Naive thymus-derived CD4-positive, alpha-beta T cell (primary cell): ENCODE results near the gene SPARCL1. TPM values are rescaled to one million over a fixed set of nuclear protein-coding genes. Genes with fewer than 3 reads are reported as not detected.
"Not testable (repeated sequence)": the region's sequence is repeated elsewhere in the genome, so short reads cannot be mapped to it uniquely, and the experiment has no call there.

ENCODE experiments used
- ATAC-seq: fragments of 150-1000 bp; cut with Tn5 transposase; 2 replicates; pipeline ENCODE4 v1.10.0; 2021; ENCODE audit warnings: mild to moderate bottlenecking, moderate library complexity
- CTCF ChIA-PET: fragments of 350-600 bp; sonication (Branson Sonifier 250); formaldehyde crosslinking; loops from one replicate; lab custom pipeline; 2021; ENCODE audit warnings: antibody characterized with exemption; lab: Charles Lee
- POLR2A ChIA-PET: fragments of 350-600 bp; sonication (Branson Sonifier 250); formaldehyde crosslinking; loops from one replicate; lab custom pipeline; 2021; ENCODE audit warnings: antibody characterized with exemption, inconsistent platforms; lab: Charles Lee
- DNase-seq, 9 donors: peaks; one replicate each; pipeline versions ENCODE4 v3.0.0 to v3.0.0-alpha.2; 2020 to 2022; ENCODE audit warnings: mixed read lengths in 1 of 9
- H3K27ac ChIP-seq: one replicate; pipeline ENCODE4 v1.7.0; 2013; ENCODE audit warnings: mild to moderate bottlenecking, low read depth, low read length, moderate library complexity
- H3K27me3 ChIP-seq, 2 donors: one replicate each; pipeline ENCODE4 v1.7.0; 2013; ENCODE audit warnings: low read length in 2 of 2, mild to moderate bottlenecking in 2 of 2, moderate library complexity in 2 of 2; ENCODE audit not compliant: control insufficient read depth in 2 of 2, insufficient read depth in 2 of 2
- H3K36me3 ChIP-seq, 3 experiments: 1 replicate in 2 of 3; 2 replicates in 1 of 3; pipeline ENCODE4 v1.7.0; 2013; ENCODE audit warnings: low read length in 3 of 3, mild to moderate bottlenecking in 3 of 3, moderate library complexity in 1 of 3; ENCODE audit not compliant: insufficient read depth in 3 of 3, control insufficient read depth in 2 of 3
- H3K4me1 ChIP-seq, 2 donors: one replicate each; pipeline ENCODE4 v1.7.0; 2013; ENCODE audit warnings: low read length in 2 of 2, mild to moderate bottlenecking in 2 of 2, moderate library complexity in 1 of 2; ENCODE audit not compliant: control insufficient read depth in 2 of 2, insufficient read depth in 2 of 2
- H3K4me3 ChIP-seq: 2 replicates; pipeline ENCODE4 v1.7.0; 2013; ENCODE audit warnings: mild to moderate bottlenecking, low read length
- H3K9me3 ChIP-seq, 3 experiments: 1 replicate in 2 of 3; 2 replicates in 1 of 3; pipeline ENCODE4 v1.7.0; 2013; ENCODE audit warnings: low read length in 3 of 3; ENCODE audit not compliant: control insufficient read depth in 2 of 3
- H3K27ac Mint-ChIP-seq, 9 donors: one replicate each; pipeline ENCODE4 v1.8.0; 2020 to 2022; ENCODE audit warnings: mixed read lengths in 9 of 9, mild to moderate bottlenecking in 8 of 9, moderate library complexity in 5 of 9, inconsistent platforms in 2 of 9
- H3K27me3 Mint-ChIP-seq, 5 donors: one replicate each; pipeline ENCODE4 v1.8.0; 2021 to 2022; ENCODE audit warnings: mixed read lengths in 5 of 5, mild to moderate bottlenecking in 1 of 5
- H3K36me3 Mint-ChIP-seq, 5 donors: one replicate each; pipeline ENCODE4 v1.8.0; 2020 to 2022; ENCODE audit warnings: mixed read lengths in 5 of 5, mild to moderate bottlenecking in 3 of 5, inconsistent platforms in 1 of 5
- H3K4me1 Mint-ChIP-seq, 7 donors: one replicate each; pipeline ENCODE4 v1.8.0; 2020 to 2022; ENCODE audit warnings: mixed read lengths in 7 of 7, mild to moderate bottlenecking in 3 of 7, inconsistent platforms in 1 of 7
- H3K4me3 Mint-ChIP-seq, 10 donors: one replicate each; pipeline ENCODE4 v1.8.0; 2020 to 2022; ENCODE audit warnings: mild to moderate bottlenecking in 10 of 10, mixed read lengths in 10 of 10, moderate library complexity in 6 of 10, inconsistent platforms in 2 of 10
- H3K9me3 Mint-ChIP-seq, 11 donors: one replicate each; pipeline ENCODE4 v1.8.0; 2020 to 2022; ENCODE audit warnings: mixed read lengths in 11 of 11, mild to moderate bottlenecking in 4 of 11, inconsistent platforms in 1 of 11, moderate library complexity in 1 of 11
- intact Hi-C, 2 donors: fragments of 100-400 bp; cut with micrococcal nuclease; formaldehyde crosslinking; loops; one replicate each; pipeline ENCODE4 v1.15.1; 2023
- polyA plus RNA-seq, 2 donors: library from polyadenylated mRNA; unstranded; fragments of 300-500 nt; fragmentation: Illumina TruSeq; gene quantifications; one replicate each; pipeline ENCODE4 v1.2.3, GENCODE V29; 2021
- total RNA-seq, 6 experiments: library from RNA in 5 of 6; stranded (reverse) in 5 of 6; gene quantifications; 1 replicate in 5 of 6; 2 replicates in 1 of 6; pipeline ENCODE4 v1.2.3 and lab custom pipeline; 2021 to 2026

SPARCL1 gene
- total and polyA plus RNA-seq, 7 experiments from 2014 or later: not detected

GRCh38 chr4:87465739-87466366, 63.3 kb downstream of the SPARCL1 start:
- intact Hi-C loops: loop anchor here (1.0 to 10.0 kb wide), 11 partner anchors 44 to 544 kb away; partner anchors contain the start of genes HSD17B11 (in 2 of the 2) and NUDT9 (in 2 of the 2)
- Histone ChIP-seq H3K9me3 (no peaks in the 10 kb centered on the region), H3K27ac (no peak overlapping the region), H3K27me3 (no peaks in the 10 kb centered on the region), H3K4me3 (no peak overlapping the region), H3K36me3 (no peaks in the 10 kb centered on the region), H3K4me1 (no peaks in the 10 kb centered on the region)
- ChIA-PET CTCF (interaction anchor here (0.7 to 6.7 kb wide), 6 partner anchors 9 to 194 kb away, joined by 3 to 63 read pairs (median 6); partner anchors contain the start of gene HSD17B11), POLR2A (no interaction called here)
- H3K36me3 Mint-ChIP-seq: no peaks in the 10 kb centered on the region
- H3K27ac Mint-ChIP-seq: no peak overlapping the region
- no peak overlapping the region for H3K4me3 Mint-ChIP-seq
- H3K27me3 Mint-ChIP-seq: no peaks in the 10 kb centered on the region
- DNase-seq (peak in 7 of 9 donors; percentile 27 to 55 (median 40)), ATAC-seq (peak; percentile 55)
- no peaks in the 10 kb centered on the region for H3K9me3 Mint-ChIP-seq
- peaks cover 0 to 3% (median 0%) of the 10 kb centered on the region in 7 donors for H3K4me1 Mint-ChIP-seq

- no peak overlapping the region for H3K4me3 ChIP-seq
- H3K4me3 Mint-ChIP-seq: no peak overlapping the region
- no peak overlapping the region for H3K27ac Mint-ChIP-seq
- ChIA-PET POLR2A (no interaction called here), CTCF (interaction anchor here (1.8 kb wide), 1 partner anchor 86 kb away, joined by 4 read pairs; no protein-coding TSS in a partner anchor)
- no peak for DNase-seq
- intact Hi-C loops: loop anchor here in 1 of 2 donors (10.0 kb wide), 1 partner anchor 227 kb away; no protein-coding TSS in a partner anchor
- peaks cover 0 to 18% (median 0%) of the 10 kb centered on the region in 3 experiments for H3K36me3 ChIP-seq
- no peaks in the 10 kb centered on the region for H3K9me3 ChIP-seq
- no peaks in the 10 kb centered on the region for H3K4me1 ChIP-seq
- no peak for ATAC-seq
- no peak overlapping the region for H3K27ac ChIP-seq
- H3K4me1 Mint-ChIP-seq: peaks cover 0 to 3% (median 0%) of the 10 kb centered on the region in 7 donors
- no peaks in the 10 kb centered on the region for H3K27me3 Mint-ChIP-seq
- no peaks in the 10 kb centered on the region for H3K27me3 ChIP-seq
- peaks cover 6 to 25% (median 20%) of the 10 kb centered on the region in 5 donors for H3K36me3 Mint-ChIP-seq
- peaks cover 0 to 6% (median 0%) of the 10 kb centered on the region in 11 donors for H3K9me3 Mint-ChIP-seq
These were observed 67.1 kb downstream of the SPARCL1 start for GRCh38 chr4:87462102-87462501.

- intact Hi-C loops: loop anchor here in 1 of 2 donors (10.0 kb wide), 1 partner anchor 226 kb away; no protein-coding TSS in a partner anchor
- Mint-ChIP-seq H3K27me3 (no peaks in the 10 kb centered on the region), H3K4me3 (no peak overlapping the region), H3K4me1 (peaks cover 0 to 3% (median 0%) of the 10 kb centered on the region in 7 donors), H3K27ac (no peak overlapping the region), H3K9me3 (peaks cover 0 to 6% (median 0%) of the 10 kb centered on the region in 11 donors), H3K36me3 (peaks cover 6 to 25% (median 20%) of the 10 kb centered on the region in 5 donors)
- DNase-seq: no peak
- H3K36me3 ChIP-seq: peaks cover 0 to 20% (median 0%) of the 10 kb centered on the region in 3 experiments
- H3K9me3 ChIP-seq: no peaks in the 10 kb centered on the region
- H3K27me3 ChIP-seq: no peaks in the 10 kb centered on the region
- no peaks in the 10 kb centered on the region for H3K4me1 ChIP-seq
- H3K27ac ChIP-seq: no peak overlapping the region
- ChIA-PET CTCF (interaction anchor here (1.8 kb wide), 1 partner anchor 85 kb away, joined by 4 read pairs; no protein-coding TSS in a partner anchor), POLR2A (no interaction called here)
- no peak overlapping the region for H3K4me3 ChIP-seq
- ATAC-seq: no peak
These were observed 67.9 kb downstream of the SPARCL1 start for GRCh38 chr4:87461281-87461700.

GRCh38 chr4:87458913-87459312, 70.3 kb downstream of the SPARCL1 start:
- Histone ChIP-seq H3K4me3 (no peak overlapping the region), H3K4me1 (no peaks in the 10 kb centered on the region), H3K27me3 (no peaks in the 10 kb centered on the region), H3K9me3 (no peaks in the 10 kb centered on the region), H3K27ac (no peak overlapping the region), H3K36me3 (peaks cover 0 to 33% (median 0%) of the 10 kb centered on the region in 3 experiments)
- ATAC-seq (no peak), DNase-seq (no peak)
- POLR2A ChIA-PET: no interaction called here
- CTCF ChIA-PET: no interaction called here
- Mint-ChIP-seq H3K36me3 (peaks cover 6 to 41% (median 20%) of the 10 kb centered on the region in 5 donors), H3K27ac (no peak overlapping the region), H3K27me3 (no peaks in the 10 kb centered on the region), H3K4me1 (no peaks in the 10 kb centered on the region), H3K9me3 (peaks cover 0 to 6% (median 0%) of the 10 kb centered on the region in 11 donors), H3K4me3 (no peak overlapping the region)
- intact Hi-C loops: no loop called here

GRCh38 chr4:87451537-87451936, 77.6 kb downstream of the SPARCL1 start:
- Mint-ChIP-seq H3K36me3 (peaks cover 0 to 30% (median 21%) of the 10 kb centered on the region in 5 donors), H3K9me3 (no peaks in the 10 kb centered on the region), H3K27me3 (no peaks in the 10 kb centered on the region), H3K4me1 (peaks cover 0 to 1% (median 0%) of the 10 kb centered on the region in 7 donors), H3K27ac (no peak overlapping the region), H3K4me3 (no peak overlapping the region)
- POLR2A ChIA-PET: no interaction called here
- Histone ChIP-seq H3K4me1 (no peaks in the 10 kb centered on the region), H3K4me3 (no peak overlapping the region), H3K27ac (no peak overlapping the region), H3K9me3 (no peaks in the 10 kb centered on the region), H3K27me3 (no peaks in the 10 kb centered on the region), H3K36me3 (peaks cover 3 to 46% (median 4%) of the 10 kb centered on the region in 3 experiments)
- intact Hi-C loops: no loop called here
- CTCF ChIA-PET: interaction anchor here (0.6 kb wide), 1 partner anchor 57 kb away, joined by 3 read pairs; no protein-coding TSS in a partner anchor
- no peak for ATAC-seq
- no peak for DNase-seq

GRCh38 chr4:87446375-87446774, 82.8 kb downstream of the SPARCL1 start:
- H3K4me3 Mint-ChIP-seq, H3K27me3 ChIP-seq, H3K27ac ChIP-seq, H3K4me1 ChIP-seq, H3K27me3 Mint-ChIP-seq, DNase-seq, H3K4me1 Mint-ChIP-seq, POLR2A ChIA-PET, ATAC-seq, H3K9me3 Mint-ChIP-seq, H3K27ac Mint-ChIP-seq, intact Hi-C loops, H3K4me3 ChIP-seq, H3K9me3 ChIP-seq: not testable (repeated sequence)
- H3K36me3 ChIP-seq: peaks cover 0 to 34% (median 17%) of the 10 kb centered on the region in 3 experiments
- CTCF ChIA-PET: interaction anchor here (0.9 kb wide), 1 partner anchor 70 kb away, joined by 3 read pairs; no protein-coding TSS in a partner anchor
- H3K36me3 Mint-ChIP-seq: peaks cover 3 to 40% (median 25%) of the 10 kb centered on the region in 5 donors
